GM23248 (cell line): Measurements from ENCODE around the gene TMEM123.

ENCODE experiments used
- EZH2 ChIP-seq: fragments of 200-600 bp; sonication (generic); IDR thresholded peaks from 2 replicates; pipeline ENCODE4 v1.6.1; 2018; ENCODE audit warnings: antibody characterized with exemption, mild to moderate bottlenecking; ENCODE audit not compliant: insufficient read depth, poor library complexity, severe bottlenecking
- EZH2phosphoT487 ChIP-seq: fragments of 200-600 bp; sonication (generic); IDR thresholded peaks from 2 replicates; pipeline ENCODE4 v1.6.1; 2018; ENCODE audit warnings: antibody characterized with exemption, moderate library complexity, mild to moderate bottlenecking, low read depth; ENCODE audit not compliant: insufficient read depth

GRCh38 chr11:102419181-102419580 lies 33.4 kb downstream of the TMEM123 start:
- TF ChIP-seq EZH2 (no peak), EZH2phosphoT487 (no peak)
